Choroid plexus epithelial cell (primary cell): ENCODE data around the gene ANO1.

Experiments
- DNase-seq: peaks from one replicate; pipeline ENCODE4 v3.0.0-alpha.2; 2010; ENCODE audit warnings: low read depth
- H3K4me3 ChIP-seq: 2 replicates; pipeline ENCODE4 v1.5.1; 2011; ENCODE audit warnings: low read depth, mild to moderate bottlenecking, control low read depth, low read length, moderate library complexity
- TF ChIP-seq, protein P1 (sequence below): conservative IDR thresholded peaks from 2 replicates; pipeline ENCODE4 v1.5.1; 2011; ENCODE audit warnings: low read depth, mild to moderate bottlenecking, control low read depth, inconsistent platforms, low read length, moderate library complexity

Gene ANO1

DNA sequence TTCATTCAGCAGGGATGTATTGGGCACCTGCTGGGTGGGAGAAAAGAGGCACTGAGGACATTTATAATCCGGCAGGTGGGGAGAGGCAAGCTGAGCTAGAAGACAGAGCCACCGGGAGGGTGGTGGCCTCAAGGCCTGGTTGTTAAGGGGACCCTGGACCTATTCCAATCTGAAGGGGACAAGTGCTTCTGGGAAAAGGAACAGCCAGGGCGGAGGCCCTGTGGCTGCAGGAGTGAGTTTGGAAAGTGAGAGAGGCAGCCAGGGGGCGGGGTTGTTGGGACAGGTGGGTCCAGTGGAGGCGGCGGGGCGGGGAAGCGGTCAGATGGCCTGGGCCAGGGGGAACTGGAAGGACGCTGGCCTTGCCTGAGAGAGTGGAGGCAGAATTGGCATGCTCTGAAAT, 29.1 kb downstream of the ANO1 start:
- no peak overlapping the region for H3K4me3 ChIP-seq
- TF ChIP-seq, protein P1, sequence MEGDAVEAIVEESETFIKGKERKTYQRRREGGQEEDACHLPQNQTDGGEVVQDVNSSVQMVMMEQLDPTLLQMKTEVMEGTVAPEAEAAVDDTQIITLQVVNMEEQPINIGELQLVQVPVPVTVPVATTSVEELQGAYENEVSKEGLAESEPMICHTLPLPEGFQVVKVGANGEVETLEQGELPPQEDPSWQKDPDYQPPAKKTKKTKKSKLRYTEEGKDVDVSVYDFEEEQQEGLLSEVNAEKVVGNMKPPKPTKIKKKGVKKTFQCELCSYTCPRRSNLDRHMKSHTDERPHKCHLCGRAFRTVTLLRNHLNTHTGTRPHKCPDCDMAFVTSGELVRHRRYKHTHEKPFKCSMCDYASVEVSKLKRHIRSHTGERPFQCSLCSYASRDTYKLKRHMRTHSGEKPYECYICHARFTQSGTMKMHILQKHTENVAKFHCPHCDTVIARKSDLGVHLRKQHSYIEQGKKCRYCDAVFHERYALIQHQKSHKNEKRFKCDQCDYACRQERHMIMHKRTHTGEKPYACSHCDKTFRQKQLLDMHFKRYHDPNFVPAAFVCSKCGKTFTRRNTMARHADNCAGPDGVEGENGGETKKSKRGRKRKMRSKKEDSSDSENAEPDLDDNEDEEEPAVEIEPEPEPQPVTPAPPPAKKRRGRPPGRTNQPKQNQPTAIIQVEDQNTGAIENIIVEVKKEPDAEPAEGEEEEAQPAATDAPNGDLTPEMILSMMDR: no peak
- DNase-seq: no peak

DNA sequence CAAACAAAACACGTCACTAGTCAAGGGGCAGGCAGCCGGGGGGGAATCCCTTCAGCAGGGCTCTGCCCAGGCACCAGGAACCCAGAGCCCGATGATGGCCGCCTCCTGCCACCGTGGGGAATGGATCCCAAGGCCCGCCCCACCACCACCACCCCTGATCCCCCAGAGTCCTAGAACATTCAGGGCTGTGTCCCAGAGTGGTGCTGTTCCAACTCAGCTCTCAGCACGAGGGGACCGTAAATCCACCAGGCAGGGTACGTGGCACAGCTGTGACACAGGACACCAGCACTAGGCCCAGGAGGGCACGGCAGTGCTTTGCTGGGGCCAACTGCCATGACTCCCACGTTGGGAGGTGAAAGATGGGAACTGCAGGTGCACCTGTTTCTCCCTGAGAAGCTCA, 29.6 kb downstream of the ANO1 start:
- TF ChIP-seq, protein P1: no peak
- no peak overlapping the region for H3K4me3 ChIP-seq
- no peak for DNase-seq

DNA sequence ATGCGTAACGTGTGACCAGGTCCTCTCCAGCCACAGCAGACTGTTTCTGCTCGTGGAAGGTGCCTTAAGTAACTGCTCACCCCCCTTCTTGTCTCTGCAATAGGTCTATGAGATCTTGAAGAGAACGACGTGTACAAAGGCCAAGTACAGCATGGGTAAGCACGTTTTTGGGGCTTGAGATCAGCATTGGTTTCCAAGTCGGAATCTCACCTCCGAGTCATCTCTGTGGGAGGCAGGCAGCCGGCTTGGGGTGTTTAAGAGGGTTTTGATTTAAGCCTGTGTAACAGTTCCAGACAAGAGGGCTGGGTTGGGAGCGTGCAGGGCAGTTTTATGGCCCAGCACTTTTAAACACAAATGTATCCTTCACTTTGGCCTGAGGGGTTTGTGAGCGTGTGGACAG, 30.1 kb downstream of the ANO1 start:
- H3K4me3 ChIP-seq: no peak overlapping the region
- DNase-seq: peak; percentile 50
- TF ChIP-seq, protein P1: no peak

DNA sequence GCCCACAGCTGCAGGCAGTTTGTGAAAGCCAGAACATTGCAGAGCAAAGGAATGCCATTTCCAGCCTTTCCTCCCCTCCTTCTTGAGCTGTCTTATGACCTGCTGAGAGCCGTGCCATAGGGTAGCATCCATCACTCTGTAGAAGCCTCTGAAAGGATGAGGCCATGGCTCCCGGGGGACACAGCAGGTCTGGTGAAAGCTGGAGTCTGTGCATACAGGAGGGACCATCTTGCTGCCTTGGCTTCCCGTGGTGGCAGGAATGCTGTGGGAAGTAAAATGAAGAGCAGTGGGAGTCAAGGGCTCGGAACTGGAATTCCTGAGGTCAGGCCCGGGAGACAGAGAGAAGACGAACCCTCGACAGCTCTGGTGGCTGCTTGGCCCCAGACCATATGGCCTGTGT, 30.9 kb downstream of the ANO1 start:
- H3K4me3 ChIP-seq: no peak overlapping the region
- peak; percentile 48 for DNase-seq
- TF ChIP-seq, protein P1: no peak

DNA sequence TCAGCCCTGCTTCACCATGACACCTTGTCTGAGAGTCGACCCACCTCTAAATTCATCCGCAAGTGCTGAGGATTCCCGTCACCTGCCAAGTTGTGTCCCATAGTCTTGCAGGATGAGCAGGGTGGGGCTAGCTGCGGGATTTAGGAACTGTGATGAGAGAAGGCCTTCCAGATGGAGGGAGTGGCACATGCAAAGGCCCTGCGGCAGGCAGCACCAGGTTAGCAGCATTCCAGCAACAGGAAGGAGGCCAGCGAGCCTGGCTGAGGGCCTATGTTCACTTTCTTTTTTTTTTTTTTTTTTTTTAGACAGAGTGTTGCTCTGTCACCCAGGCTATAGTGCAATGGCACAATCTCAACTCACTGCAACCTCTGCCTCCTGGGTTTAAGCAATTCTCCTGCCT, 31.8 kb downstream of the ANO1 start:
- DNase-seq: no peak
- TF ChIP-seq, protein P1: no peak
- no peak overlapping the region for H3K4me3 ChIP-seq

DNA sequence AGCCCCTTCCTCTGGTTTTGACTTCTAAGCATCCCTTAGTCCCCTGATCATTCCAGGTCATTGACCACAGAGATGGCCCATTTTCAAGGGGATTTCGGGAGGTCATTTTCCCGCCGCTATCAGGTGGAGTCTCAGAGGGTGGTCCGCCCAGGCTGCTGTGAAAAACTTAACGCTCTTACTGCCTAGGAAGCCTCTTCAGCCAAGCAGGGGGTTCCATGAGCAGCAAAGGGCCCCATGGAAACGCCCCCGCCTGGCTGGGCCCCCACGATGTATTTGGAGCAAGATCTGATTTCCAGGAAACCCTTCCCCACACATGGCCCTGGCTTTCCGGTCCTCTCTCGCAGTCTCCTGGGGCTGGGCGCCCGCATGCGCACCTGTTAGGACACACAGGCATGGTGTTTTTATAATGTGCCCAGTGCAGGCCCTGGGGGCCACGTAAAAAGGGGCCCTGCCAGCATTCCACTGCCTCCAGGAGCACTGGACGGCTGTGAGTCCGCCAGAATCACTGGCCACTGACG, 32.5 kb downstream of the ANO1 start:
- TF ChIP-seq, protein P1: no peak
- no peak for DNase-seq
- H3K4me3 ChIP-seq: no peak overlapping the region

DNA sequence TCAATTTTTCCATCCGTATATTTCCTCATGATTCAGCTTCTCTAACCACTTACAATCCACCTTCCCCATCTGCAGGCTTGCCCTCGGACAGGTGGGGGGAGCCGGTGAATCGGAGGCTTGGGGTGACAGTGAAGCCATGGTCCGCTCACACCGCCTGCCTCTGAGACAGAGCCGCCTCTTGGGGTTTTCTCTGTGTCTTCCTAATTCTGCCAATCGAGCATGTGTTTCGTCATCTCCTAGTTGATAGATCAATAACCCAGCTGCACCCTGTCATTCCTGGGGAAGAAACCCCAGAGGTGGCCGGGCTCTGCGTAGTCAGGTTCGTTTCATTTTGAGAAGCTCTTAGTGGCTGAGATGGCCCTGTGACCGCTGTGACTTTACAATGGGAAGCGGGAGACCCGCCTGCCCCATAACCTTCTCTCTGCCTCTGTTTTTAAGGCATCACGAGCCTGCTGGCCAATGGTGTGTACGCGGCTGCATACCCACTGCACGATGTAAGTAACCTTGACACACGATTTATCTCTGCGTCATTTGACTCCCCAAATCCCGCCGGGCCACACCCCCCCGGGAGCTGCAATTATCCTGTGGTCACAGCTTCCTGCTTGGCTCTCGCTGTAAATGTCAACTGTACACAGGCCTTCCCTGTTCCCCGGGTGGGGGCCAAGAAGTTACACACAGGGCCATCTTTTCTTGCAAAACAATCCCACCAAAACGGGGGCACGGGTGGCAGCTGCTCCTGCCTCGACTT, 33.3 kb downstream of the ANO1 start:
- TF ChIP-seq, protein P1: no peak
- peak; percentile 61 for DNase-seq
- no peak overlapping the region for H3K4me3 ChIP-seq
